Ovary (tissue), 9 donors: Measurements from ENCODE around the gene NR2F6. TPM values are rescaled to one million over a fixed set of nuclear protein-coding genes. Genes with fewer than 3 reads are reported as not detected.

Experiments used
- DNase-seq, 5 donors: peaks; one replicate each; pipeline ENCODE4 v3.0.0-alpha.2; 2019 to 2020
- H3K27ac ChIP-seq, 2 donors: fragments of 200-600 bp; one replicate each; pipeline versions ENCODE4 v1.5.1 to v1.8.0; 2019 to 2022
- H3K27me3 ChIP-seq: fragments of 200-600 bp; one replicate; pipeline ENCODE4 v1.8.0; 2022
- H3K36me3 ChIP-seq: fragments of 200-600 bp; sonication (generic); one replicate; pipeline ENCODE4 v1.5.1; 2019
- H3K4me1 ChIP-seq: one replicate; pipeline ENCODE4 v1.8.1; 2013; ENCODE audit warnings: mild to moderate bottlenecking, moderate library complexity; ENCODE audit not compliant: insufficient read depth
- H3K4me3 ChIP-seq: fragments of 200-600 bp; sonication (generic); one replicate; pipeline ENCODE4 v1.5.1; 2017
- H3K9me3 ChIP-seq, 2 donors: fragments of 200-600 bp in 1 of 2; sonication (generic) in 1 of 2; one replicate each; pipeline versions ENCODE4 v1.5.1 to v1.8.1; 2013 to 2019; ENCODE audit warnings: mild to moderate bottlenecking in 1 of 2, moderate library complexity in 1 of 2
- EP300 ChIP-seq: sonication (generic); formaldehyde crosslinking; IDR thresholded peaks from one replicate; pipeline ENCODE4 v1.6.1; 2017; ENCODE audit warnings: antibody characterized with exemption
- POLR2A ChIP-seq: fragments of 450-650 bp; IDR thresholded peaks from one replicate; pipeline ENCODE4 v1.6.1; 2017; ENCODE audit warnings: antibody characterized with exemption, mild to moderate bottlenecking, moderate library complexity
- WGBS, 3 donors: extraction: QIAGEN DNeasy Blood & Tissue Kit in 1 of 3; methylation state at CpG; one replicate each; pipeline versions ENCODE4 v1.1.5 to v1.1.7; 2013 to 2017; 5-methylcytosine and 5-hydroxymethylcytosine counted together
- intact Hi-C, 4 donors: fragments of 100-400 bp; cut with DNase I; formaldehyde crosslinking; loops; one replicate each; pipeline versions ENCODE4 v1.11.0 to v1.15.1; 2022 to 2023
- polyA plus RNA-seq, 2 donors: library from polyadenylated mRNA; stranded (reverse); fragments of 200-250 nt in 1 of 2; fragments of 350-450 nt in 1 of 2; fragmentation: Illumina TruSeq in 1 of 2; extraction: RNeasy Lipid Tissue Mini Kit (QIAGEN cat#74804) in 1 of 2; gene quantifications; one replicate each; pipeline ENCODE4 v1.2.3, GENCODE V29; 2013 to 2014
- total RNA-seq, 7 donors: library from RNA; depleted of rRNA in 2 of 7; stranded (reverse); fragments of >200 nt in 2 of 7; fragmentation: NEBNext Ultra II Directional in 3 of 7; extraction: Animal tissue kit (Norgen Biotek cat#: 25700) in 3 of 7; gene quantifications; one replicate each; pipeline versions ENCODE4 v1.1.0 to v1.2.4, GENCODE V29; 2016 to 2023
- TF ChIP-seq, protein P1 (sequence below), 3 donors: fragments of 450-650 bp in 2 of 3; fragments of 200-600 bp in 1 of 3; IDR thresholded peaks; one replicate each; pipeline versions ENCODE4 v1.5.1 to v1.8.0; 2016 to 2022; ENCODE audit warnings: antibody characterized with exemption in 3 of 3, mild to moderate bottlenecking in 1 of 3
- donor health status: DM: no; HTN: no; CAD: no; lungs with moderate emphysema.
- donor health status: DM: no; HTN: no; CAD: no.
- donor health status: Bipolar disorder and iron deficiency.
- donor health status: DM: yes; HTN: yes; CAD: no.
- donor health status: DM: no; HTN: no; CAD: no.
- donor health status: DM: yes; HTN: yes; CAD: no.

Gene NR2F6
- total and polyA plus RNA-seq, 9 donors, result 3.7 to 46.4 (median 28.4) TPM

DNA sequence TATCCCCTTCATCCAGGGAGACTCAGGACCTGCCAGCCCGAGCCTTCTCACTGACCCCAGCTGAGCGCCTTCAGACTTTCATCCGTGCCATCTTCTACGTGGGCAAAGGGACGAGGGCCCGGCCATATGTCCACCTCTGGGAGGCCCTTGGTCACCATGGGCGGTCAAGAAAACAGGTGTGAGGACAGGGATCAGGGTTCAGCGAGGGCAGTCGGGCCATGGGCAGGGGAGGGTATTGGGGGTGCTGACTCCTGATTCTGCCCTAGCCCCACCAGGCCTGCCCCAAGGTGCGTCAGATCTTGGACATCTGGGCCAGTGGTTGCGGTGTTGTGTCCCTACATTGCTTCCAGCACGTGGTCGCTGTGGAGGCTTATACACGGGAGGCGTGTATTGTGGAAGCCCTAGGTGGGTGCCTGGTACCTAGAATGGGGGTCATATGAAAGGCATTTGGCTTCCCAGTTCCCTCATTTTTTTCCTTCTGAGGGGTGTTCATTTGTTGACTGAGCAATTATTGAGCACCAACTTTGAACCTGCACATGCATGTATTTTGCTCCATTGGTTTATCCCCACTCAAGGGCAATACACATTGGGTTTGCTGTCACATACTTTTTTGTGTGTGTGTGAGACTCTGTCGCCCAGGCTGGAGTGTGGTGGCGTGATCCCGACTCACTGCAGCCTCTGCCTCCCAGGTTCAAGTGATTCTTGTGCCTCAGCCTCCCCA, 39.9 kb upstream of the NR2F6 start:
- 90 to 92% (median 91%) methylated on average over 18 of the region's 18 CpGs for WGBS, 3 donors
- no peaks in the 10 kb centered on the region for H3K27me3 ChIP-seq
- H3K4me3 ChIP-seq, result no peak overlapping the region
- DNase-seq, result no peak
- H3K9me3 ChIP-seq, result no peaks in the 10 kb centered on the region
- H3K4me1 ChIP-seq, result peaks cover 6% of the 10 kb centered on the region
- no peak for TF ChIP-seq EP300
- TF ChIP-seq, protein P1, sequence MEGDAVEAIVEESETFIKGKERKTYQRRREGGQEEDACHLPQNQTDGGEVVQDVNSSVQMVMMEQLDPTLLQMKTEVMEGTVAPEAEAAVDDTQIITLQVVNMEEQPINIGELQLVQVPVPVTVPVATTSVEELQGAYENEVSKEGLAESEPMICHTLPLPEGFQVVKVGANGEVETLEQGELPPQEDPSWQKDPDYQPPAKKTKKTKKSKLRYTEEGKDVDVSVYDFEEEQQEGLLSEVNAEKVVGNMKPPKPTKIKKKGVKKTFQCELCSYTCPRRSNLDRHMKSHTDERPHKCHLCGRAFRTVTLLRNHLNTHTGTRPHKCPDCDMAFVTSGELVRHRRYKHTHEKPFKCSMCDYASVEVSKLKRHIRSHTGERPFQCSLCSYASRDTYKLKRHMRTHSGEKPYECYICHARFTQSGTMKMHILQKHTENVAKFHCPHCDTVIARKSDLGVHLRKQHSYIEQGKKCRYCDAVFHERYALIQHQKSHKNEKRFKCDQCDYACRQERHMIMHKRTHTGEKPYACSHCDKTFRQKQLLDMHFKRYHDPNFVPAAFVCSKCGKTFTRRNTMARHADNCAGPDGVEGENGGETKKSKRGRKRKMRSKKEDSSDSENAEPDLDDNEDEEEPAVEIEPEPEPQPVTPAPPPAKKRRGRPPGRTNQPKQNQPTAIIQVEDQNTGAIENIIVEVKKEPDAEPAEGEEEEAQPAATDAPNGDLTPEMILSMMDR (IDR thresholded peaks at IDR 0.05), result no peak
- no peak for TF ChIP-seq POLR2A
- no peaks in the 10 kb centered on the region for H3K36me3 ChIP-seq
- intact Hi-C loops, result loop anchor here in 3 of 4 donors (10.0 kb wide), 3 partner anchors 81 to 511 kb away; partner anchors contain the start of genes HAUS8 (in 2 of the 3) and MYO9B (in 2 of the 3)
- H3K27ac ChIP-seq, result no peak overlapping the region

DNA sequence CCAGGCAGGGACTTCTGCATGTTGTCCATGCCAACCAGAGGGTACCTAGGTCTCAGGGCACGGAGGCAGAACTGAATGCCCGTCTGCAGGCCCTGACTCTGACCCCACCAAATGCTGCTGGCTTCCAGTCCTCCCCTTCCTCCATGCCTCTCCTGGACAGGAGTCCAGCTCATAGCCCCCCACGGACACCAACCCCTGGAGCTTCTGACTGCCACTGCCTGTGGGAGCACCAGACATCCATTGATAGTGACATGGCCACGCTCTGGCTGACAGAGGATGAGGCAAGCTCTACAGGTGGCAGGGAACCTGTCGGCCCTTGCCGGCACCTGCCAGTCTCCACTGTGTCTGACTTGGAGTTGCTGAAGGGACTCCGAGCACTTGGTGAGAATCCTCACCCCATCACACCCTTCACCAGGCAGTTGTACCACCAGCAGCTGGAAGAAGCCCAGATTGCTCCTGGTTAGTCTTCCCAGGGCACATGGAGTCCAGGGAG, 37.8 kb upstream of the NR2F6 start:
- intact Hi-C loops, result loop anchor here (2.0 to 10.0 kb wide), 7 partner anchors 76 to 509 kb away; partner anchors contain the start of genes HAUS8 (in 2 of the 4) and MYO9B (in 2 of the 4)
- Histone ChIP-seq H3K9me3 (no peaks in the 10 kb centered on the region), H3K27ac (no peak overlapping the region), H3K4me3 (no peak overlapping the region), H3K4me1 (peaks cover 6% of the 10 kb centered on the region), H3K27me3 (no peaks in the 10 kb centered on the region), H3K36me3 (no peaks in the 10 kb centered on the region)
- no peak for TF ChIP-seq POLR2A
- no peak for DNase-seq
- 84 to 91% (median 88%) methylated on average over 7 of the region's 7 CpGs for WGBS, 3 donors

DNA sequence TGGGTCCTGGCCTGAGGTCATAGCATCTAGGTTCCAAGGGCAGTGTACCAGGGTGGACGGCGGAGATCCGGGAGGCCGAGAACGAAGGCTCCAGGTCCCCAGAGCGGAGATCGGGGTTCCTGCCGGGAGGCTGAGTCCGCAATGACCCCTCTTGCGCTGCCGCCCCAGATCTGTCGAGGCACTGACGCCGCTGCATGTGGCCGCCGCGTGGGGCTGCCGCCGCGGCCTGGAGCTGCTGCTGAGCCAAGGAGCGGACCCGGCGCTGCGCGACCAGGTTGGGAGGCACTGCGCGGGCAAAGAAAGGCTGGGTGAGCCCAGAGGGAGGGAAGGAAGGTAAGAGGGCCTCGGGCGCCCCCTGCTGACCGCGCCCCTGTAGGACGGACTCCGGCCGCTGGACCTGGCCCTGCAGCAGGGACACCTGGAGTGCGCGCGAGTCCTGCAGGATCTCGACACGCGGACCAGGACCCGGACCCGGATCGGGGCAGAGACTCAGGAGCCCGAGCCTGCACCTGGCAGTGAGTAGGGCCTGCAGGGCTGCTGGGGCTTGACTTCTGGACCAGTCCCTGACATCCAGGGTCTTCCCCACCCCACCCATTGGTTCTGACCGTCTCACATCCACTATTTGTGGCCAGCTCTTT, 36.9 kb upstream of the NR2F6 start:
- peak; percentile 66 to 87 (median 76) for DNase-seq
- Histone ChIP-seq H3K27ac (peak overlapping the region in 1 of 2 donors; percentile 19), H3K9me3 (no peaks in the 10 kb centered on the region), H3K4me1 (peaks cover 6% of the 10 kb centered on the region), H3K36me3 (no peaks in the 10 kb centered on the region), H3K4me3 (no peak overlapping the region), H3K27me3 (no peaks in the 10 kb centered on the region)
- intact Hi-C loops, result loop anchor here (2.0 to 10.0 kb wide), 7 partner anchors 75 to 508 kb away; partner anchors contain the start of genes HAUS8 (in 2 of the 4) and MYO9B (in 2 of the 4)
- WGBS, 3 donors, result 1 to 3% (median 1%) methylated on average over 39 to 45 of the region's 45 CpGs
- TF ChIP-seq POLR2A, result no peak
- TF ChIP-seq, protein P1 (IDR thresholded peaks at IDR 0.05), result peak; percentile 56 to 86 (median 75)

DNA sequence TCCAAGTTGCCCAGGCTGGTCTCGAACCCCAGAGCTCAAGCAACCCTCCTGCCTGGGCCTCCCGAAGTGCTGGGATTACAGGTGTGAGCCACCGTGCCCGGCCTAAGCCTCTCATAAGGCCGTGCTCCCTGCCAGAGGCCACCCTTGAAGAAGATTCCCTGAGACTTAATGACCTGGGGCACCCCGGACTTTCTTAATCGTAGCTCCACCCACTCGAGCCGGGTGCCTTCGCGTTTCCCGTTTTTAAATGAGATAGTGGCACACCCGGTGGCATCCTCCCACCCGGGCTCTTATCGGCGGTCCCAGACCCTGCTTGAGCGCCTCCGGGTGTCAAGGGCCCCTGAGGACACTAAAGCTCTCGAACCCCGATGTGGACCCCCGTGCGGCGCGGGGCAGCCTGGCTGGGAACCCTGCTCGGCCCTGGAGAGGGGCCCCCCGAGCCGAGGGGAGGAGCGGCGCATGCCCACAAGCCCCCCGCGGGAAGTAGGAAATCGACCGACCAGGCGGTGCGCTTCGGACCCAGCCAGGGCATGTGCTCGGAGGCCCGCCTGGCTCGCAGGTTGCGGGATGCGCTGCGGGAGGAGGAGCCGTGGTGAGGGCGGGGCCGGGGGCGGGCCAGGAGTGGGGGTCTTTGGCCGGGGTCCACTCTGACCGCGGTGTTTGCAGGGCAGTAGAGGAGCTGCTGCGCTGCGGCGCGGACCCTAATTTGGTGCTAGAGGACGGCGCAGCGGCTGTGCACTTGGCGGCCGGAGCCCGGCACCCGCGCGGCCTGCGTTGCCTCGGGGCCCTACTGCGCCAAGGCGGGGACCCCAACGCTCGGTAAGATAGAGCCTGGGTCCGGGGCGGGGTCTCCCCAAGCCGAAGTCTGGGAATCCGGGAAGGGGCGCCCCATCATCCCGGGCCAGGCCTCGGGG, 35.9 kb upstream of the NR2F6 start, which contains the start of gene ANKLE1:
TSS of gene ANKLE1 (plus strand) at position 511 of the 914 bp plus-strand sequence. CDS start at position 531, 20 bp downstream.
- Histone ChIP-seq H3K4me3 (no peak within 1 kb of the TSS), H3K27ac (peak within 1 kb of the TSS in 1 of 2 donors; percentile 19), H3K36me3 (no peaks in the 10 kb centered on the region), H3K9me3 (no peaks in the 10 kb centered on the region), H3K27me3 (no peaks in the 10 kb centered on the region), H3K4me1 (peaks cover 6% of the 10 kb centered on the region)
- TF ChIP-seq EP300 (no peak), POLR2A (no peak)
- TF ChIP-seq, protein P1 (IDR thresholded peaks at IDR 0.05), result no peak
- peak in 2 of 5 donors; percentile 46 to 52 for DNase-seq
- intact Hi-C loops, result loop anchor here (2.0 to 10.0 kb wide), 7 partner anchors 74 to 507 kb away; partner anchors contain the start of genes HAUS8 (in 2 of the 4) and MYO9B (in 2 of the 4)
- 4 to 12% (median 5%) methylated on average over 44 to 75 of the region's 75 CpGs for WGBS, 3 donors
